Measurements from ENCODE around the gene PTPRN2.

- TF ChIP-seq USF2 (IDR thresholded peaks at IDR 0.05; ENCODE audit: low read length): no peak
- TF ChIP-seq EZH2 (IDR thresholded peaks at IDR 0.05; ENCODE audit: low read depth, low read length, severe bottlenecking): no peak
Observed at GRCh38 chr7:158023157-158023556, 564.5 kb downstream of the PTPRN2 start.

Measured in H1 (cell line).